Activated CD4-positive, alpha-beta T cell treated with anti-CD3 and anti-CD28 coated beads, Interleukin-2, amount 10 ng/mL, durations not matched to agents 7 days and 5 days (primary cell): ENCODE data around the gene DOC2A. TPM values are rescaled to one million over a fixed set of nuclear protein-coding genes. Genes with fewer than 3 reads are reported as not detected.

ENCODE experiments used
- CTCF ChIA-PET: fragments of 350-600 bp; sonication (Branson Sonifier 250); formaldehyde crosslinking; loops from one replicate; lab custom pipeline; 2021; ENCODE audit warnings: antibody characterized with exemption; lab: Charles Lee
- POLR2A ChIA-PET: fragments of 350-600 bp; sonication (Branson Sonifier 250); formaldehyde crosslinking; loops from one replicate; lab custom pipeline; 2021; ENCODE audit warnings: antibody characterized with exemption; lab: Charles Lee
- DNase-seq: peaks from one replicate; pipeline ENCODE4 v3.0.0-alpha.2; 2020
- H3K27ac Mint-ChIP-seq: one replicate; pipeline ENCODE4 v1.8.0; 2021; ENCODE audit warnings: mild to moderate bottlenecking, moderate library complexity, mixed read lengths
- H3K27me3 Mint-ChIP-seq: one replicate; pipeline ENCODE4 v1.8.0; 2021; ENCODE audit warnings: mixed read lengths
- H3K36me3 Mint-ChIP-seq: one replicate; pipeline ENCODE4 v1.8.0; 2021; ENCODE audit warnings: low read depth, mixed read lengths
- H3K4me1 Mint-ChIP-seq: one replicate; pipeline ENCODE4 v1.8.0; 2021; ENCODE audit warnings: mixed read lengths
- H3K4me3 Mint-ChIP-seq: one replicate; pipeline ENCODE4 v1.8.0; 2021; ENCODE audit warnings: mild to moderate bottlenecking, moderate library complexity, mixed read lengths
- H3K9me3 Mint-ChIP-seq: one replicate; pipeline ENCODE4 v1.8.0; 2021; ENCODE audit warnings: mixed read lengths
- total RNA-seq, 2 experiments: library from RNA; stranded (reverse); gene quantifications; one replicate each; pipeline ENCODE4 v1.2.3, GENCODE V29; 2021

DOC2A gene
- under 1 TPM; 0.19 to 0.30 TPM for total RNA-seq

DNA sequence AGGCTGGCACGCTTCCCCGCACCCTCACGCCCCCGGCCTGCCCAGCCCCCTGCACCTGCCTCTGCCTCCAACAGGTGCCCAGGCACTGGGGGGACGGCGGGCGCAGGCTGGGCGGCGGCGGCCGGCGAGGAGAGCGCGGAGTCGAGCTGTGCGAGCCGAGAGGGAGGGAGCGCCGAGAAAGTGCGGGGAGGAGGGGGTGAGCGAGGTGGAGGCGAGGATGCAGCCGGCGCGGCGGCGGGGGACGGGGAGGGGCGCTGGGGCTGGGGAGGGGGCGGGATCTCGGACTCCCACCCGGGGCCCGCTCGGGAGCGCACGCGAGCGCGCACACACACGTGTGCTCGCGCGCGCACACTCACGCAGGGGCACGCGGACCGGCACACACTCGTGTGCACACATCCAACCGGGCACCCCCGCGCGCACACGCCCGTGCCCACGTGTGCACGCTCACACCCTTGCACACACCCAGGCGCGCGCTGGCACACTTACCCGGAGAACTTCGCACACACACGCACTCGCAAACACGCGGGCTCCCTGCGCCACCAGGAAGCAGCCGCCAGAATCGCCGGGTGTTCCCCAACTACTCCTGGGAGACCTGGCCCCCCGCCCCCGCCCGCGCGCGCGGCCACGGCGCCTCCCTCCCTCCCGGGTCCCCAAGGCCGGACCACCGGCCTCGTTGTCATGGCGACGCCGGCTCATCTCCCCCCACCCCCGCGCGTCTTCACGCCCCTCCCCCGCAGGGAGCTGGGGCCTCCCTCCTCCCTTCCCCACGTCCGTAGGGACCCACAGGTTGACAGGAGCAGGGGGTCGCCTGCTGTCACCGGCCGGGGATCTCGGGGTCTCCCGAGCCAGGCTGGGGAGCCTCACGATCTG is at the start of gene DOC2A:
Gene DOC2A, minus strand, starts transcription at position 184 of the 870 bp plus-strand sequence. CDS start 805 bp downstream, outside the sequence.
- peak; percentile 47 for DNase-seq
- Mint-ChIP-seq H3K4me3 (peak within 1 kb of the TSS; percentile 73), H3K9me3 (no peaks in the 10 kb centered on the region), H3K27me3 (peaks cover 26% of the 10 kb centered on the region), H3K4me1 (peaks cover 6% of the 10 kb centered on the region), H3K27ac (no peak within 1 kb of the TSS), H3K36me3 (no peaks in the 10 kb centered on the region)
- CTCF ChIA-PET, result interaction anchor here (0.6 kb wide), 1 partner anchor 187 kb away, joined by 4 read pairs; no protein-coding TSS in a partner anchor
- POLR2A ChIA-PET, result no interaction called here

- Mint-ChIP-seq H3K4me1 (peaks cover 16% of the 10 kb centered on the region), H3K27ac (no peak overlapping the region), H3K27me3 (no peaks in the 10 kb centered on the region), H3K4me3 (no peak overlapping the region), H3K9me3 (no peaks in the 10 kb centered on the region), H3K36me3 (peaks cover 11% of the 10 kb centered on the region)
- DNase-seq, result no peak
- CTCF ChIA-PET, result interaction anchor here (0.6 kb wide), 1 partner anchor 1489 kb away, joined by 3 read pairs; no protein-coding TSS in a partner anchor
- POLR2A ChIA-PET, result no interaction called here
These were observed 49.5 kb upstream of the DOC2A start for GRCh38 chr16:30060346-30060745.

GRCh38 chr16:30054959-30055553 is 44.2 kb upstream of the DOC2A start:
- Mint-ChIP-seq H3K4me1 (peaks cover 40% of the 10 kb centered on the region), H3K9me3 (no peaks in the 10 kb centered on the region), H3K36me3 (peaks cover 7% of the 10 kb centered on the region), H3K27ac (peak overlapping the region; percentile 67), H3K4me3 (peak overlapping the region; percentile 37), H3K27me3 (peaks cover 2% of the 10 kb centered on the region)
- ChIA-PET CTCF (interaction anchor here (0.5 to 2.1 kb wide), 17 partner anchors 9 to 915 kb away, joined by 3 to 19 read pairs (median 4); partner anchors contain the start of genes ALDOA, CORO1A, DCTPP1 and HIRIP3), POLR2A (interaction anchor here (1.1 kb wide), 1 partner anchor 11 kb away, joined by 8 read pairs; the partner anchor contains the start of gene ALDOA)
- peak; percentile 58 for DNase-seq

GRCh38 chr16:30054451-30054850 is 43.6 kb upstream of the DOC2A start:
- Mint-ChIP-seq H3K9me3 (no peaks in the 10 kb centered on the region), H3K4me3 (peak overlapping the region; percentile 37), H3K4me1 (peaks cover 40% of the 10 kb centered on the region), H3K27ac (no peak overlapping the region), H3K36me3 (peaks cover 7% of the 10 kb centered on the region), H3K27me3 (peaks cover 2% of the 10 kb centered on the region)
- ChIA-PET CTCF (interaction anchor here (0.5 to 2.1 kb wide), 10 partner anchors 10 to 915 kb away, joined by 3 to 19 read pairs (median 6); partner anchors contain the start of genes ALDOA, DCTPP1, HIRIP3 and TBX6), POLR2A (no interaction called here)
- DNase-seq, result no peak

GRCh38 chr16:30053376-30054015 is 42.7 kb upstream of the DOC2A start:
- H3K27me3 Mint-ChIP-seq, result peaks cover 2% of the 10 kb centered on the region
- peaks cover 40% of the 10 kb centered on the region for H3K4me1 Mint-ChIP-seq
- H3K27ac Mint-ChIP-seq, result no peak overlapping the region
- no peaks in the 10 kb centered on the region for H3K9me3 Mint-ChIP-seq
- H3K36me3 Mint-ChIP-seq, result peaks cover 7% of the 10 kb centered on the region
- peak overlapping the region; percentile 90 for H3K4me3 Mint-ChIP-seq
- DNase-seq, result no peak
- ChIA-PET POLR2A (interaction anchor here (1.5 kb wide), 1 partner anchor 12 kb away, joined by 4 read pairs; the partner anchor contains the start of gene ALDOA), CTCF (interaction anchor here (0.6 to 2.2 kb wide), 7 partner anchors 10 to 1224 kb away, joined by 3 to 7 read pairs (median 5); partner anchors contain the start of genes ALDOA and PAGR1)

DNA sequence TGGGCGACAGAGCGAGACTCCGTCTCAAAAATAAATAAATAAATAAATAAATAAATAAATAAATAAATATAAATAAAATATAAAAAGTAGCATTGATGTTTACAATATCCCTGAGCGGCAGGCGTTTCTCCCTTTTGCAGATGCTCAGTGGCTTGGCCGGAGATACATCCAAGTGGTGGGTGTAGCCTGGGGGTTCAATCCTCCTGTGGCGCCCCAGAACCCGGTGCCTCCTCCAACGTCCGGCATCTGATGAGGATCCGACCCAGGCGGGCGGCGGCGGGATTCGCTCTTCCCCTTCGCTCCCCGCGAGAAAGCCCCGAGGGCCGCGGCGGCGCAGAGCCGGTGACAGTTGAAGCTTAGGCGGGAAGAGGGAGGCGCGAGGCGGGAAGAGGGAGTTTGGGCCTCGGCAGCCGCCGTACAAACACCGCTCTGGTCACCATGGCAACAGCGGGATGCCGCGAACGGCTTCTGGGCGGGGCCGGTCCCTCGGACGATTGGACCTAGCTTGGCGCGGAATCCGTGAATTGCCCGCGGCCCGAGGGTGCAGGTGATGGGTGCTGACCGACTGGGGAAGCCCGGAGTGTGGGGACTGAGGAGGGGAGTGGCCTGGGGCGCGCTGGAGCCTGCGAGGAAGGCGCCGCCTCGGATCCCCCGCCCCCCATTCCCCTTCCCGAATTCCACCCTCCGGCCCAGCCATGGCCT is 42.0 kb upstream of the DOC2A start:
- Mint-ChIP-seq H3K9me3 (no peaks in the 10 kb centered on the region), H3K27me3 (peaks cover 2% of the 10 kb centered on the region), H3K36me3 (peaks cover 7% of the 10 kb centered on the region), H3K4me3 (peak overlapping the region; percentile 90), H3K27ac (peak overlapping the region; percentile 87), H3K4me1 (peaks cover 40% of the 10 kb centered on the region)
- DNase-seq, result peak; percentile 94
- ChIA-PET POLR2A (interaction anchor here (0.6 to 1.5 kb wide), 2 partner anchors 12 to 1856 kb away, joined by 3 to 4 read pairs; partner anchors contain the start of gene ALDOA), CTCF (interaction anchor here (0.6 to 2.2 kb wide), 8 partner anchors 9 to 1224 kb away, joined by 3 to 7 read pairs (median 4); partner anchors contain the start of genes ALDOA and PAGR1)

DNA sequence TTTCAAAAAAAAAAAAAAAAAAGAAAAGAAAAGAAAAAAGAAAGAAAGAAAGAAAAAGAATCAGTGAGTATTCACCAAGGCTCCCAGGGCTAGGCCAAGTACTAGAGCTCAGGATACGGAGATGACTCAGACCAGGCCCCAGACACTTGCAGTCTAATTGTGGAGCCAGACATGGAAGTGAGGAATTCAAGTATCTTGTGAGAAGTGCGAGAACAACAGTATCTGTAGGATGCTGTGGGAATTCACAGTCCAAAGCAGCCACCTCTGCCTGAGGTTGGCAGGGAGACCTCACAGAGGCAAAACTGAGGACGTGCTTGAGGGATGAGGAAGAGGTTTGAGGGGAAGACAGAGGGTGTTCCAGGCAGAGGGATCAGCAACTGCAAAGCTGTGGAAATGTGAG is 40.7 kb upstream of the DOC2A start:
- H3K27ac Mint-ChIP-seq, result peak overlapping the region; percentile 89
- ChIA-PET POLR2A (no interaction called here), CTCF (interaction anchor here (0.8 to 2.2 kb wide), 2 partner anchors 16 to 358 kb away, joined by 4 to 6 read pairs; no protein-coding TSS in a partner anchor)

GRCh38 chr16:30049871-30050270 is 39.0 kb upstream of the DOC2A start:
- ChIA-PET CTCF (interaction anchor here (0.9 to 2.1 kb wide), 2 partner anchors 14 to 18 kb away, joined by 3 to 6 read pairs; no protein-coding TSS in a partner anchor), POLR2A (no interaction called here)
- DNase-seq, result no peak
- no peak overlapping the region for H3K27ac Mint-ChIP-seq
- no peak overlapping the region for H3K4me3 Mint-ChIP-seq
- H3K4me1 Mint-ChIP-seq, result peaks cover 36% of the 10 kb centered on the region
- no peaks in the 10 kb centered on the region for H3K9me3 Mint-ChIP-seq
- peaks cover 7% of the 10 kb centered on the region for H3K36me3 Mint-ChIP-seq
- peaks cover 2% of the 10 kb centered on the region for H3K27me3 Mint-ChIP-seq

More for the DNA sequence above, 40.7 kb upstream of the DOC2A start:
- H3K4me3 Mint-ChIP-seq, result peak overlapping the region; percentile 90
- peaks cover 7% of the 10 kb centered on the region for H3K36me3 Mint-ChIP-seq
- peaks cover 2% of the 10 kb centered on the region for H3K27me3 Mint-ChIP-seq
- H3K9me3 Mint-ChIP-seq, result no peaks in the 10 kb centered on the region
- no peak for DNase-seq
- peaks cover 40% of the 10 kb centered on the region for H3K4me1 Mint-ChIP-seq

DNA sequence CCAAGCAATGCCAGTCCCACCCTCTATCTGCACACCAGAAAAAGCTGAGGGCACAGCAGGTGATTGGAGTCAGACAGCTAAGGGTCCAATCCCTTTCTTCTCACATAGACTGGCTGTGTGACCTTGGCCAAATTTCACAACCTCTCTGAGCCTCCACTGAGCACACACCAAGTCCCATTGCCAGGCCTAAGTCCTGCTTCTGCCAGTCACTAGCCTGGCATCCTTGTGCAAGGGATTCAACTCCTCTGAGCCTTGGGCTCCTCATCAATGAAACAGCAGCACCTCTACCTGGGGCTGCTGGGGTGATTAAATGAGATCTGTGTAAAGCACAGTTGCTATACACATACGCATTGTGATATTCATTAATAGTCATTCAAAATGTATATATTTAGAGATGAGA is 35.8 kb upstream of the DOC2A start:
- ChIA-PET CTCF (interaction anchor here (2.9 kb wide), 1 partner anchor 15 kb away, joined by 10 read pairs; the partner anchor contains the start of gene TLCD3B), POLR2A (interaction anchor here (0.6 kb wide), 1 partner anchor 126 kb away, joined by 4 read pairs; no protein-coding TSS in a partner anchor)
- Mint-ChIP-seq H3K4me3 (no peak overlapping the region), H3K9me3 (no peaks in the 10 kb centered on the region), H3K27me3 (peaks cover 3% of the 10 kb centered on the region), H3K27ac (peak overlapping the region; percentile 46), H3K4me1 (peaks cover 14% of the 10 kb centered on the region), H3K36me3 (peaks cover 5% of the 10 kb centered on the region)
- DNase-seq, result no peak

DNA sequence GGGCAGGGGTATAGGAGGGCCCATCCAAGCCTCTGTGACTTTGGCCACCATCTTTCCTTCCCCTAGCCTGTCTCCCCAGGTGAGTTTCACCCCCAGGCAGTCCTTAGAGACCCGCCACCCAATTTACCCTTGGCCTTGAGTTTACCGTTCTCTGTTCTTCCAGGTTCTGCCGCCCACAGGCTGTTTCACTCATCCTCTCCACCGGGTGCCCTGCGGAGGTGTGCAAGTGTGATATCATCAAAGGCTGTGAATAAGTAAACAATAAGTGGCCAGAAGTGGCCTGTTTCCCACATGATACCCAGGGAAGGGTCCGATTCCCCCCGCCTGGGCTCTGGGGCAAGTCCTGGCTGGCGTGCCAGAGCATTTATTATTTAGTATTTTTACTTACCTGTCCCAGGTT is 35.4 kb upstream of the DOC2A start:
- peaks cover 3% of the 10 kb centered on the region for H3K27me3 Mint-ChIP-seq
- CTCF ChIA-PET, result interaction anchor here (2.9 kb wide), 1 partner anchor 14 kb away, joined by 10 read pairs; the partner anchor contains the start of gene TLCD3B
- peaks cover 3% of the 10 kb centered on the region for H3K36me3 Mint-ChIP-seq

GRCh38 chr16:30041841-30042240 is 31.0 kb upstream of the DOC2A start:
- H3K9me3 Mint-ChIP-seq, result no peaks in the 10 kb centered on the region

More for the DNA sequence above, 35.4 kb upstream of the DOC2A start:
- DNase-seq, result no peak
- Mint-ChIP-seq H3K4me1 (peaks cover 12% of the 10 kb centered on the region), H3K4me3 (no peak overlapping the region), H3K9me3 (no peaks in the 10 kb centered on the region), H3K27ac (no peak overlapping the region)
- POLR2A ChIA-PET, result no interaction called here

More at GRCh38 chr16:30041841-30042240, 31.0 kb upstream of the DOC2A start:
- Mint-ChIP-seq H3K4me1 (peaks cover 6% of the 10 kb centered on the region), H3K4me3 (no peak overlapping the region), H3K27me3 (peaks cover 5% of the 10 kb centered on the region), H3K27ac (no peak overlapping the region), H3K36me3 (no peaks in the 10 kb centered on the region)
- CTCF ChIA-PET, result interaction anchor here (0.6 kb wide), 1 partner anchor 147 kb away, joined by 3 read pairs; no protein-coding TSS in a partner anchor
- DNase-seq, result peak; percentile 36
- POLR2A ChIA-PET, result no interaction called here
